ENCODE measurements around the gene NELFA. TPM values are rescaled to one million over a fixed set of nuclear protein-coding genes. Genes with fewer than 3 reads are reported as not detected.

The NELFA gene
- total and polyA plus RNA-seq, 2 of the 13 experiments (the other 11 are each of a cell fraction or from before 2014, with no cell fraction given), result 13.3 to 18.5 TPM

GRCh38 chr4:2008921-2009650 is at the start of gene NELFA (continued):
- TF ChIP-seq PAXIP1 (CRISPR knock-in tag; conservative IDR thresholded peaks at IDR 0.05) (peak; percentile 25), EEA1 (CRISPR knock-in tag; IDR thresholded peaks at IDR 0.05; ENCODE audit: borderline replicate concordance) (peak; percentile 9), ZFP36 (IDR thresholded peaks at IDR 0.05; ENCODE audit: borderline replicate concordance, low read depth, low read length, partially characterized antibody) (no peak), ZNF484 (CRISPR knock-in tag; IDR thresholded peaks at IDR 0.05; ENCODE audit: borderline replicate concordance, low read depth) (peak; percentile 61; the same call in 1 of the 2 replicates), ZNF121 (CRISPR knock-in tag; IDR thresholded peaks at IDR 0.05) (no peak; the same call in 1 of the 2 replicates), POLR2AphosphoS2 (IDR thresholded peaks at IDR 0.05; ENCODE audit: low read depth, low read length) (no peak), CREBL2 (CRISPR knock-in tag; IDR thresholded peaks at IDR 0.05; ENCODE audit: borderline replicate concordance) (no peak), ZNF431 (CRISPR knock-in tag; IDR thresholded peaks at IDR 0.05; ENCODE audit: borderline replicate concordance, low read depth) (peak; percentile 57; the same call in 1 of the 2 replicates), ZNF615 (CRISPR knock-in tag; IDR thresholded peaks at IDR 0.05; ENCODE audit: borderline replicate concordance) (peak; percentile 44; the same call in 1 of the 2 replicates), NR2F1 (CRISPR knock-in tag; IDR thresholded peaks at IDR 0.05) (peak; percentile 26 to 29; a peak in 1 of 4 replicates), SMAD1 (CRISPR knock-in tag; IDR thresholded peaks at IDR 0.05; ENCODE audit: borderline replicate concordance, low read depth) (peak; percentile 31; the same call in 1 of the 2 replicates), ATAD3A (CRISPR knock-in tag; IDR thresholded peaks at IDR 0.05) (0 out of 2 replicates have a peak, but pooled peaks have one; percentile 55), ATF4 (CRISPR knock-in tag; IDR thresholded peaks at IDR 0.05) (no peak; a peak in 2 of 4 replicates), ZNF652 (CRISPR knock-in tag; IDR thresholded peaks at IDR 0.05; ENCODE audit: borderline replicate concordance, low read depth) (no peak), NCOA1 (CRISPR knock-in tag; IDR thresholded peaks at IDR 0.05) (peak; percentile 98), ZNF468 (CRISPR knock-in tag; IDR thresholded peaks at IDR 0.05) (0 out of 2 replicates have a peak, but pooled peaks have one; percentile 56), FOXA3 (CRISPR knock-in tag; IDR thresholded peaks at IDR 0.05) (peak; percentile 27; the same call in 1 of the 2 replicates), U2AF1 (optimal IDR thresholded peaks at IDR 0.05; ENCODE audit: low read depth, low read length) (no peak), ZNF546 (CRISPR knock-in tag; conservative IDR thresholded peaks at IDR 0.05) (peak; percentile 83; the same call in 1 of the 2 replicates), ZNF607 (CRISPR knock-in tag; IDR thresholded peaks at IDR 0.05; ENCODE audit: borderline replicate concordance) (no peak; the same call in none of the 2 replicates), ZBTB43 (CRISPR knock-in tag; conservative IDR thresholded peaks at IDR 0.05) (no peak; the same call in 1 of the 2 replicates), HDAC6 (IDR thresholded peaks at IDR 0.05; ENCODE audit: low read depth, low read length) (no peak), ZNF326 (CRISPR knock-in tag; IDR thresholded peaks at IDR 0.05; ENCODE audit: borderline replicate concordance) (no peak)
